ENCODE results near the gene PDF.
A peak's percentile ranks its signal among the peaks of the same experiment; 100 is the strongest.

The PDF gene

DNA sequence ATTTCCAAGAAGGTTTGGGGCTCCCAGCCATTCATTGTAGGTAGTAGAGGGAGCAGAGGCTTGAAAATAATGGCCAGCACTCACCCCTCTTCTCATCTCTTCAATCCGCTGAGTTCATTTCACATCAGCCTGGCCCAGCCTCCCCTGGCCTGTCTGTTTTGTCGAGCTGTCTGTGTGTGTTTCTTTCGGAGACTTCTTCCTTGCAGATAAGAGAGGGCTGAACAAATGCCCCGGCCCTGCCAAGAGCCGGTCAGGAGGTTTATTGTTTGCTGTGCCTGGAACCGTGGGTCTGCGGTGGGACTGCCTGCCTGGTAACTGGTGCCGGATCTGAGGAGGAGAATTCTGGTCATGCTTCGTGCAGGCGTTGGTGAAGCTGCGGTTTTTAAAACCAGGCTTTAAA is 15.9 kb downstream of the PDF start:
- TF ChIP-seq, protein P1, sequence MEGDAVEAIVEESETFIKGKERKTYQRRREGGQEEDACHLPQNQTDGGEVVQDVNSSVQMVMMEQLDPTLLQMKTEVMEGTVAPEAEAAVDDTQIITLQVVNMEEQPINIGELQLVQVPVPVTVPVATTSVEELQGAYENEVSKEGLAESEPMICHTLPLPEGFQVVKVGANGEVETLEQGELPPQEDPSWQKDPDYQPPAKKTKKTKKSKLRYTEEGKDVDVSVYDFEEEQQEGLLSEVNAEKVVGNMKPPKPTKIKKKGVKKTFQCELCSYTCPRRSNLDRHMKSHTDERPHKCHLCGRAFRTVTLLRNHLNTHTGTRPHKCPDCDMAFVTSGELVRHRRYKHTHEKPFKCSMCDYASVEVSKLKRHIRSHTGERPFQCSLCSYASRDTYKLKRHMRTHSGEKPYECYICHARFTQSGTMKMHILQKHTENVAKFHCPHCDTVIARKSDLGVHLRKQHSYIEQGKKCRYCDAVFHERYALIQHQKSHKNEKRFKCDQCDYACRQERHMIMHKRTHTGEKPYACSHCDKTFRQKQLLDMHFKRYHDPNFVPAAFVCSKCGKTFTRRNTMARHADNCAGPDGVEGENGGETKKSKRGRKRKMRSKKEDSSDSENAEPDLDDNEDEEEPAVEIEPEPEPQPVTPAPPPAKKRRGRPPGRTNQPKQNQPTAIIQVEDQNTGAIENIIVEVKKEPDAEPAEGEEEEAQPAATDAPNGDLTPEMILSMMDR (conservative IDR thresholded peaks at IDR 0.05; ENCODE audit: low read depth), result no peak
- ChIA-PET CTCF (no interaction called here), POLR2A (ENCODE audit: low non-redundant PET) (no interaction called here)
- H3K27ac ChIP-seq, result peak overlapping the region; percentile 14; the same call in 1 of the 2 replicates
- DNase-seq (ENCODE audit: low spot score), result no peak

DNA sequence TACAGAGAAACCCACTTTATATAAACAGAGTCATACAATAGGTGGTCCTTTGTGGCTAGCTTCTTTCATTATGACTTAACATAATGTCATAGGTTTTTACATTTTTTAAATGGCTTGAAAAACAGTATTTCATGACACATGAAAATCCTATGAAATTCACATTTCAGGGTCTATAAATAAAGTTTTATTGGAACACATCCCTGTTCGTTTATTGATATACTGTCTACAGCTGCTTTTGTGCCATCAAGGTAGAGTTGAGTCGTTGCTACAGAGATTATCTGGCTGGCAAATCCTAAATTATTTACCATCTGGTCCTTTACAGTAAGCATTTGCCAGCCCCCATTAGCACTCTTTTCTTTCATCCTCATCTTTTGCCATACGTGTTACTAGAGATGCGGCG is 16.9 kb downstream of the PDF start:
- ChIA-PET CTCF (interaction anchor here (0.6 kb wide), 1 partner anchor 513 kb away, joined by 3 read pairs; no protein-coding TSS in a partner anchor), POLR2A (ENCODE audit: low non-redundant PET) (no interaction called here)
- no peak for DNase-seq (ENCODE audit: low spot score)
- TF ChIP-seq, protein P1 (conservative IDR thresholded peaks at IDR 0.05; ENCODE audit: low read depth), result no peak
- H3K27ac ChIP-seq, result no peak overlapping the region

DNA sequence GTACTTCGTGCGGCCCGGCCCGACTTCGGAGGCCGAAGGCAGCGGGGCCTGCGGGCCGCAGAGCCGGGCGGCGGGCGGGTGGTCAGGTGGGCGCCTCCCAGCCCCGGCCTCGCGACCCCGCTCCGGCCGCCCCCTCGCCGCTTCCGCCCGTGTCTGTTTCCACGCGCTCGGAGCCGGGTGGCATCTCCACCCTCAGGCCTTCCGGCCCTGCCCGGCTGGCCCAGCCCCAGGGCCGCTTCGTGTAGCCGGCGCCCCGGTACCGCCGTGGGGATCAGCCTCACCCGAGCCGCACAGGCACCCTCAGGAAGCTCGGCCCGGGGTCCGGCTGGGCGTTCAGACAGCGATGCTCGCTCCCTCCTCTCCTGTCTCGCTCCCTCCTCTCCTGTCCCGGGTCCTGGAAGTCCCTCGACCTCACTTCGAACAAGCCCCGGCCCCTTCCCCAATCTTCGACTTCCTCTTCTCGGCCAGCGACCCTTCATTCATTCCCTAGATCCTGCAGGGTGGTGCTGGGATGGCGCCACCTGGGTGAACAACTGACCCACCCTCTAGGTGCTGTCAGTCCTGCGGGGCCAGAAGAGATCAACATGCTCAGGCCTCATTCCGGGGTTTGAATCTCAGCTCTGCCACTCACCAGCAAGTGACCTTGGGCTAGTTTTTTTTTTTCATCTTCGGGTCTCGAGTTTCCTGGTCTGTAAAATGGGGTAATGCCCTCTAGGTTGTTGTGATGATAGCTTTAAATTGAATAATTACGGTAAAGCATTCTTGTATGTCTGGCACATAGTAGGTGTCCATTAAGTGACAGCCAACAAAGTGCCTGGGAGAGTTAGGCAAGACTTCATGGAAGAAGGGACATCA is 18.6 kb downstream of the PDF start:
- TF ChIP-seq, protein P1 (conservative IDR thresholded peaks at IDR 0.05; ENCODE audit: low read depth), result no peak
- ChIA-PET POLR2A (ENCODE audit: low non-redundant PET) (no interaction called here), CTCF (interaction anchor here (0.9 to 1.2 kb wide), 3 partner anchors 15 to 84 kb away, joined by 3 to 4 read pairs (median 3); no protein-coding TSS in a partner anchor)
- DNase-seq (ENCODE audit: low spot score), result peak; percentile 35
- peak overlapping the region; percentile 88 for H3K27ac ChIP-seq

DNA sequence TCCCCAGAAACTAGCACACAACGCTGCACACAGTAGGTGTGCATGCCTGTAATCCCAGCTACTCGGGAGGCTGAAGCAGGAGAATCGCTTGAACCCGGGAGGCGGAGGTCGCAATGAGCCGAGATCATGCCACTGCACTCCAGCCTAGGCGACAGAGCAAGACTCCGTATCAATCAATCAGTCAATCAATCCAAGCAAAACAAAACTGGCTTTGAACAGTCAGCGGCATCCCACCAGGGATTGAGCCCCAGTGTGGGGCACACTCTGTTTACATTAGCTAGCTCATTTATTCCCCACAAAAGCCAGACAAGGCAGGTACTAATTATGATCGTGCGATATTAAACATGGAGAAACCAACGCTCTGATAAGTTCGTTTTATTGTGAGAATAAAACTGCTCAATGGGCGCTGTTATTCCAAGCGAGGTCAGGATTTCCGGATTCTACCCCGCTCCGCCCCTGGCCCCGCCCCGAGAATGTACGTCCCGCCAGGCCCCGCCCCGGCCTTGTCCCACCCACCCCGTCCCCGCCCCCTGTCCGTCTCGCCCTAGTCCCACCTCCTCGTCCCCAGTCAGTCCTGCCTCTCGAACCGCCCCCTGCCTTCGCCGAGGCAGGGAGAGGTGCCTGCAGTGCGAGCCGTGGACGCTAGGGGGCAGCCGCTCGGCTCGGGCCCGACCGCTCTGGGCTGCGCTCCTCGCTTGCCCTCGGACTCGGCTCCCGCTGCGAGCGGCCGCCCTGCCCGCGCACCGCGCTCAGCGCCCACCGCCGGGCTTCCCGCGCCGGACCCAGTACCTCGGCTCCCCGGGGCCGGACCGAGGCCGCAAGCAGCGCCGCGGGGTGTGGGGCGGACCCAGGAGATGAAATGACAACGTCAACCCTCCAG is 19.5 kb downstream of the PDF start, which contains the start of gene VPS4A:
TSS of gene VPS4A (plus strand) at position 698 of the 880 bp plus-strand sequence. CDS start at position 860, 162 bp downstream.
- ChIA-PET POLR2A (ENCODE audit: low non-redundant PET) (no interaction called here), CTCF (interaction anchor here (0.6 to 1.2 kb wide), 3 partner anchors 16 to 336 kb away, joined by 3 to 4 read pairs (median 4); no protein-coding TSS in a partner anchor)
- peak; percentile 97 for DNase-seq (ENCODE audit: low spot score)
- TF ChIP-seq, protein P1 (conservative IDR thresholded peaks at IDR 0.05; ENCODE audit: low read depth), result peak; percentile 93
- peak within 1 kb of the TSS; percentile 88 for H3K27ac ChIP-seq

DNA sequence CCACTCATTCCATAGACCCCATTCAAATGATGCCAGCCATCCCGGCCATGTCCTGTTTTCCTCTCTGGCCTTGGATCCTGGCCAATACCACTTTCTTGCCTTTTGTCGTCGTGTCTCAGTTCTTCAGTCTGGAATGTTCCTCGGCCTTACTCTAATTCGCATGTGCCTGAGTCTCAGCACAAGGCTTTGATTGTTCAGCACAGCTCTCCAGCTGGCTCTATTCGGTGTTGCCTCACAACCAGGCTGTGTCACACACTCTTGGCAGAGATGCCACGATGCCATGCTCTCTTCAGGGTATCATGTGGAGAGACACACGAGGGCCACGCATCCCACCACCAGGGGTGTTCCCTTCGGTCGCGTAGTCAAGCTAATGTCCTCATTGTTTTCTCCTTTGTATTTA is 21.1 kb downstream of the PDF start:
- TF ChIP-seq, protein P1 (conservative IDR thresholded peaks at IDR 0.05; ENCODE audit: low read depth), result no peak
- ChIA-PET CTCF (interaction anchor here (0.8 kb wide), 1 partner anchor 24 kb away, joined by 3 read pairs; no protein-coding TSS in a partner anchor), POLR2A (ENCODE audit: low non-redundant PET) (no interaction called here)
- H3K27ac ChIP-seq, result peak overlapping the region; percentile 6; the same call in 1 of the 2 replicates
- no peak for DNase-seq (ENCODE audit: low spot score)

DNA sequence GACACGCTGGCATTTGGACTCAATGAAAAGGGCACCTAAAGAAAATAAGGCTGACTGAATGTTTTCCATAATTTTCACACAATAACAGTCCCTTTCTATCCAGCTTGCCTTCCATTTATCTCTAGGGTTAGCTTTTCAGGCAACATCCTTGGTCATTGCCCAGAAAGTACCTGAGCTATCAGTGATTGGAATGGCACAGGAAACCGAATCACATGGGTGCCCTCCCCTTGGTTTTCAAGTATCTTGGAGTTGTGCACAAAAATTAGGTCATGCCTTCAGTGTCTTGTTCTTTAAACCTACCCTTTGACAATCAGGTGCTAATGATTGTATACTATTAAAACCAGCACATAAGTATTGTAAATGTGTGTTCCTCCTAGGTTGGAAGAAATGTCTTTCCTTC is 22.5 kb downstream of the PDF start:
- POLR2A ChIA-PET (ENCODE audit: low non-redundant PET), result no interaction called here
- H3K27ac ChIP-seq, result no peak overlapping the region
- TF ChIP-seq, protein P1 (conservative IDR thresholded peaks at IDR 0.05; ENCODE audit: low read depth), result no peak
- no peak for DNase-seq (ENCODE audit: low spot score)
- CTCF ChIA-PET, result interaction anchor here (0.7 kb wide), 1 partner anchor 142 kb away, joined by 5 read pairs; no protein-coding TSS in a partner anchor
